HG03439 (cell line): ENCODE data around the gene FRMD8.

Source experiments
- ATAC-seq: cut with Tn5 transposase; IDR thresholded peaks from one replicate; pipeline ENCODE4 v1.9.1; 2021; ENCODE audit warnings: mild to moderate bottlenecking, moderate library complexity; ENCODE audit not compliant: unreplicated experiment

Gene FRMD8, protein sequence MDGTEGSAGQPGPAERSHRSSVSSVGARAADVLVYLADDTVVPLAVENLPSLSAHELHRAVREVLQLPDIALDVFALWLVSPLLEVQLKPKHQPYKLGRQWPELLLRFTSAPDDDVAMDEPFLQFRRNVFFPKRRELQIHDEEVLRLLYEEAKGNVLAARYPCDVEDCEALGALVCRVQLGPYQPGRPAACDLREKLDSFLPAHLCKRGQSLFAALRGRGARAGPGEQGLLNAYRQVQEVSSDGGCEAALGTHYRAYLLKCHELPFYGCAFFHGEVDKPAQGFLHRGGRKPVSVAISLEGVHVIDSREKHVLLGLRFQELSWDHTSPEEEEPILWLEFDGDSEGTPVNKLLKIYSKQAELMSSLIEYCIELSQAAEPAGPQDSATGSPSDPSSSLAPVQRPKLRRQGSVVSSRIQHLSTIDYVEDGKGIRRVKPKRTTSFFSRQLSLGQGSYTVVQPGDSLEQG

GRCh38 chr11:65386307-65387140, at the start of gene FRMD8:
FRMD8 (plus strand) TSS chr11:65386637; CDS start chr11:65387037, 400 bp downstream.
- ATAC-seq = no peak

DNA sequence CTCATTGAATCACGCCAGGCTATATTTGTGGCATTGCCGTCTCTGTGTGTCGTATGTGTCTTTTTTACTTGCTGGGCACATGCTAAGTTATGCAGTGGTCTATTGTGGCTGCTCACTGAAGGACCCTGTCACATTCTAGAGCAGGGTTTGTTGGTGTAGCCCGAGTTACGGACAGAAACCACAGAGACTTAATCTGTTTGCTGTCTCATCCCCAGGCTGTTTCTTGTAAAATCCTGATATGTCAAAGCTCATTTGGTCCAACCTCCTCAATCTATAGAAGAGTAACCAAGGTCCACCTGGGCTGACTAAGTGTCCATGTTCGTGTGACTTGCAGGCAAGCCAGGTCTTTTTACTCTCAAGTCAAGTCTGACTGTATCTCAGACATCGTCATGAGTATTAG, 47.8 kb upstream of the FRMD8 start:
- ATAC-seq = no peak

- ATAC-seq = no peak
Measured at GRCh38 chr11:65340226-65340625, 46.2 kb upstream of the FRMD8 start.

GRCh38 chr11:65341856-65342255, 44.6 kb upstream of the FRMD8 start:
- no peak for ATAC-seq

DNA sequence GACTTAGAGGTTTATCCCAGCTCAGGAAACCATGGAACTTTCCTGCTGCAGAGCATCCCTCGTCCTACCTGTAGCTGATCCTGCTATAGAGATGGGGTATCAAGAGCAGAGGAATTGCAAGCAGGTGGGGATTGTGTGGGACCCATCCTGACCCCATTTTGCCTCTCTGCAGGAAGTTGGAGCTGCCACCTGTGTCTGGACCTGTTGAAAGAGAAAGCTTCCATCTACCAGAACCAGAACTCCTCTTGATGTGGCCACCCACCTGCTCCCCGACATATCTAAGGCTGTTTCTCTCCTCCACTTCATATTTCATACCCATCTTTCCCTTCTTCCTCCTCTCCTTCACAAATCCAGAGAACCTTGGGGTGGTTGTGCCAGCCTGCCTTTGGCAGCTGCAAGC, 34.9 kb upstream of the FRMD8 start:
- no peak for ATAC-seq

GRCh38 chr11:65352783-65353182, 33.7 kb upstream of the FRMD8 start:
- no peak for ATAC-seq

- ATAC-seq = no peak
Measured at GRCh38 chr11:65353376-65353775, 33.1 kb upstream of the FRMD8 start.

DNA sequence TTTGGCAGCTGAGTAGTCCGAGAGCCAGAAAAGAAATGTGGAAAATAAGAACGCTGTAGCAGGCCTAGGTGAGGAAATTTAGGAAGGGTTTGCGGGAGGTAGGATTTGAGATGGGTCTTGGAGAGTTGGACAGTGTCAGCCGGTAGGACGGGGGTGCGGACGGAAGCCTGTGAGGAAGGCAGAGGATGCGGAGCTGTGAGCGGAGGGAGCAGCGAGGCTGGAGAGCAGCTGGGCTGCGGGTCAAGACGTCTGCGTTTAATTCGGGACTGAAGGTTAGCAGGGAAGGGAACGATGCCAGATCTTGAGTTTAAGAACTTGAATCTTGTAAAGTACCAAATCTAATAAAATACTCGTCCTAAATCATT, 32.6 kb upstream of the FRMD8 start:
- no peak for ATAC-seq

DNA sequence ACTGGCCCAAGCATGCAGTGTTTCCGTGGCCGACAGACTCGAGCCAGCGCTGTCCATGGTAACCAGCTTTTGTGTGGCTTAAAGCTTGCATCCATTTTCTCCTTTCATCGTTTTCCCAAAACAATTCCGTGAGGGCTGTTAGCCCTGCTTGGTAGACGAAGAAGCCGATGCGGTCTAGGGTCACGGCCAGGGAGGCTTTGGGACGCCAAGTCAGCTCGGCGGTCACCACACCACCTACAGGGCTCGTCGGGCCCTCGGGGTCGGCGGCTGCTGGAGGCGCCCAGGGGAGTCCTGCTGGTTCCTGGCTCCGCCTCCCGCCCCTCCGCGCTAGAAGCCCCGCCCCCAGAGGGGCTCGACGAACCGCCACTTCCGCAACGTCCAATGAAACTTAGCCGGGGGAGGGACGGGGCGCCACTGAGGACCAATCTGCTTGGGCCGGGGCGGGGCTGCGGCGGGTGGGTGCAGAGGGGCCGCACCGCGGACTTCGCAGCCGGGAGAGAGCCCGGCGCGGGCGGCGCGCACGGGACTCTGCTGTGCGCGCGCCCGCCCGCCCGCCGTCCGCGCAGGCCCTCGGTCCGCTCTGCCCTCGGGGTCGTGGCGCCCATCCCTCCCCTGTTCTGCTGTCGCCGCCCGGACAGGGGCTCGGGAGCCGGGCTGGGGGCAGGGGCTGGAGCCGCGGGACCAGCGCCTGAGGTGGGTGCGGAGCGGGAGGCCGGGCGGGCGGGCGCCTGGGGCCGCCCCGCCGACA, 32.0 kb upstream of the FRMD8 start, which contains the start of gene TIGD3:
TIGD3 (plus strand) TSS at position 487 of the 748 bp plus-strand sequence. CDS start 1,058 bp downstream, outside the sequence.
- ATAC-seq = peak; percentile 74

- ATAC-seq = peak; percentile 37
Measured at GRCh38 chr11:65355013-65355775, 31.2 kb upstream of the FRMD8 start.

- no peak for ATAC-seq
Measured at GRCh38 chr11:65355776-65356393, 30.6 kb upstream of the FRMD8 start.

- ATAC-seq = no peak
Measured at GRCh38 chr11:65356394-65356972, 30.0 kb upstream of the FRMD8 start.

- ATAC-seq = no peak
Measured at GRCh38 chr11:65357856-65358356, 28.5 kb upstream of the FRMD8 start.

DNA sequence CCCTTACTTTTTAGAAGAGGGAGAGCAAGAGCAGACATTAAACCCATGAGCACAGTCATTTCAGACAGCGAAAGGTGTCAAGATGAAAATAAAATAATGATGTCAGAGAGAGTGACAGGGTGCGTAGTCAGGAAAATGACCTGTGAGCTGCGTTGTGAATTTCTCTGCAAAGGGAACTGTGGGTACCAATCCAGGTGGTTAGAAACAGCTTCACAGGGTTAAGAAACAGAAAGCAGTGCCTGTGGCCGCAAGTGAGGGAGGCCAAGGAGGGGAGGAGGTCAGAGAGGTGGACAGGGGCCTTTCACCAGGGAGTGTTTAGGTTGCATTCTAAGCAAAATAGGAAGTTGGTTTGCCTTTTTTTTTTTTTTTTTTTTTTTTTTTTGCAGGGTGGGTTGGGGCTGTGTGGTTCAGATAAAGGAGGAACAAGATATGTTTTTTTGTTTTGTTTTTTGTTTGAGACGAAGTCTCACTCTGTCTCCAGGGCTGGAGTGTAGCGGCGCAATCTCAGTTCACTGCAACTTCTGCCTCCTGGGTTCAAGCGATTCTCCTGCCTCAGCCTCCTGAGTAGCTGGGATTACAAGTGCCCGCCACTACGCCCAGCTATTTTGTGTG, 24.0 kb upstream of the FRMD8 start:
- peak; percentile 67 for ATAC-seq

DNA sequence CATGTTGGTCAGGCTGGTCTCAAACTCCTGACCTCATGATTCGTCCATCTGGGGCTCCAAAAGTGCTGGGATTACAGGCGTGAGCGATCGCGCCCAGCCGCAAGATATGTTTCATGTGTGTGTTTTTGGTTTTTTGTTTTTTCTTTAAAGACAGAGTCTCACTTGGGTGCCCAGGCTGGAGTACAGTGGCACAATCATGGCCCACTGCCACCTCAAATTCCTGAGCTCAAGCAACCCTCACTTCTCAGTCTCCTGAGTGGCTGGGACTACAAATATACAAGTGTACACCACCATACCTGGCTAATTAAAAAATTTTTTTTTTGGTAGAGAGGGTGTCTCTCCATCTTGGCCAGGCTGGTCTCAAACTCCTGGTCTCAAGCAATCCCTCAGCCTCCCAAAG, 23.5 kb upstream of the FRMD8 start:
- ATAC-seq = no peak

- no peak for ATAC-seq
Measured at GRCh38 chr11:65363770-65364169, 22.7 kb upstream of the FRMD8 start.

- no peak for ATAC-seq
Measured at GRCh38 chr11:65366340-65366773, 20.1 kb upstream of the FRMD8 start.

GRCh38 chr11:65370659-65371049, 15.8 kb upstream of the FRMD8 start:
- ATAC-seq = no peak
